GM12892 (cell line): ENCODE measurements around the gene PRMT9.

ENCODE experiments used
- POLR2A ChIP-seq: IDR thresholded peaks from 2 replicates; pipeline ENCODE4 v1.6.1; 2011; ENCODE audit warnings: low read depth, low read length, control low read depth
- POLR2AphosphoS5 ChIP-seq: IDR thresholded peaks from 2 replicates; pipeline ENCODE4 v1.6.1; 2011; ENCODE audit warnings: low read depth, low read length, control low read depth

DNA sequence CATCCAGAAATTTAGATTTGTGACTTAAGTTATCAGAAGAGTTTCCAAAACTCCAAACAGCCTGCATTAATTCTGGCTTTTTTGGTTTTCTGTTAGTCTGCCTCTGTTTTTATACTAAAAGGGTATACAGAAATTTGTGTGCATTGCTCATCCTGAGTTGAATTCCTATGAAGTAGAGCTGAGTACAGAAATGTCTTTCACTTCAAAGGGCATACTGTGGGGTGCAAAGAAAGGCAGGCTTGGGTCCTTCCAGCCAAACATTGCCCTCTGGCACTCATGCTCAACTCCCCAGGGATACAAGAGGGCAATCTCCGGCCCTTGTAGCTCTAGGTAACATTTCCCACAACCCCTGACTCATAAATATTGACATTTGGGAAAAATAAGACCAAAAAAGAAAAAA is 94.4 kb downstream of the PRMT9 start:
- TF ChIP-seq POLR2A, result no peak
- no peak for TF ChIP-seq POLR2AphosphoS5
